ENCODE data around the gene KLF12. TPM values are rescaled to one million over a fixed set of nuclear protein-coding genes. Genes with fewer than 3 reads are reported as not detected.
A peak's percentile ranks its signal among the peaks of the same experiment; 100 is the strongest.

Gene KLF12
- total and polyA plus RNA-seq, 12 donors = 2.1 to 23.9 (median 19.3) TPM

GRCh38 chr13:74145249-74145975, 11.2 kb upstream of the KLF12 start:
- intact Hi-C loops (cut with DNase I) = loop anchor here in 1 of 10 donors (5.0 to 10.0 kb wide), 2 partner anchors 139 to 157 kb away; no protein-coding TSS in a partner anchor
- H3K4me3 ChIP-seq = no peak overlapping the region
- H3K9me3 ChIP-seq = no peaks in the 10 kb centered on the region
- no peaks in the 10 kb centered on the region for H3K27me3 ChIP-seq
- peak in 1 of 8 donors; percentile 51 for ATAC-seq
- H3K27ac ChIP-seq = no peak overlapping the region
- peaks cover 0 to 15% (median 6%) of the 10 kb centered on the region in 9 donors for H3K4me1 ChIP-seq
- WGBS, 2 donors = 26 to 41% methylated on average over 2 of the region's 2 CpGs
- no peaks in the 10 kb centered on the region for H3K36me3 ChIP-seq
- DNase-seq = no peak
- no peak for TF ChIP-seq CTCF (IDR thresholded peaks at IDR 0.05)

- Histone ChIP-seq H3K36me3 (no peaks in the 10 kb centered on the region), H3K4me3 (no peak overlapping the region), H3K27me3 (no peaks in the 10 kb centered on the region), H3K27ac (no peak overlapping the region), H3K4me1 (peaks cover 0 to 15% (median 6%) of the 10 kb centered on the region in 9 donors), H3K9me3 (no peaks in the 10 kb centered on the region)
- intact Hi-C loops (cut with DNase I) = loop anchor here in 2 of 10 donors (5.0 to 10.0 kb wide), 2 partner anchors 138 to 141 kb away; no protein-coding TSS in a partner anchor
- ATAC-seq (no peak), DNase-seq (no peak)
- TF ChIP-seq CTCF (IDR thresholded peaks at IDR 0.05) = no peak
- WGBS, 2 donors = 89 to 90% methylated on average over 3 of the region's 3 CpGs
Observed at GRCh38 chr13:74144269-74144668, 10.1 kb upstream of the KLF12 start.

- ATAC-seq (no peak), DNase-seq (no peak)
- TF ChIP-seq CTCF (IDR thresholded peaks at IDR 0.05) = no peak
- Histone ChIP-seq H3K36me3 (no peaks in the 10 kb centered on the region), H3K4me3 (no peak overlapping the region), H3K27me3 (no peaks in the 10 kb centered on the region), H3K9me3 (no peaks in the 10 kb centered on the region), H3K27ac (no peak overlapping the region), H3K4me1 (peaks cover 0 to 15% (median 6%) of the 10 kb centered on the region in 9 donors)
- whole genome bisulfite sequencing, 2 donors = 78 to 89% methylated on average over 1 of the region's 1 CpG
- intact Hi-C loops (cut with DNase I) = loop anchor here in 2 of 10 donors (5.0 to 10.0 kb wide), 2 partner anchors 140 to 143 kb away; no protein-coding TSS in a partner anchor
Observed at GRCh38 chr13:74142257-74142656, 8.1 kb upstream of the KLF12 start.

- H3K4me3 ChIP-seq = no peak overlapping the region
- ATAC-seq (no peak), DNase-seq (no peak)
- intact Hi-C loops (cut with DNase I) = loop anchor here in 8 of 10 donors (5.0 to 10.0 kb wide), 9 partner anchors 147 to 1077 kb away; no protein-coding TSS in a partner anchor
- WGBS, 2 donors = 73 to 94% methylated on average over 3 of the region's 3 CpGs
- H3K4me1 ChIP-seq = peaks cover 0 to 10% (median 4%) of the 10 kb centered on the region in 9 donors
- no peak for TF ChIP-seq CTCF (IDR thresholded peaks at IDR 0.05)
- H3K36me3 ChIP-seq = no peaks in the 10 kb centered on the region
- peaks cover 0 to 6% (median 0%) of the 10 kb centered on the region in 7 donors for H3K27me3 ChIP-seq
- no peak overlapping the region for H3K27ac ChIP-seq
- no peaks in the 10 kb centered on the region for H3K9me3 ChIP-seq
Observed at GRCh38 chr13:74138241-74138640, 4.0 kb upstream of the KLF12 start.
